GM18861 (cell line): Measurements from ENCODE around the gene C6orf89.
"Not testable (repeated sequence)": the region's sequence is repeated elsewhere in the genome, so short reads cannot be mapped to it uniquely, and the experiment has no call there.

Experiments
- ATAC-seq: cut with Tn5 transposase; IDR thresholded peaks from one replicate; pipeline ENCODE4 v1.9.1; 2021; ENCODE audit not compliant: unreplicated experiment

Gene C6orf89

DNA sequence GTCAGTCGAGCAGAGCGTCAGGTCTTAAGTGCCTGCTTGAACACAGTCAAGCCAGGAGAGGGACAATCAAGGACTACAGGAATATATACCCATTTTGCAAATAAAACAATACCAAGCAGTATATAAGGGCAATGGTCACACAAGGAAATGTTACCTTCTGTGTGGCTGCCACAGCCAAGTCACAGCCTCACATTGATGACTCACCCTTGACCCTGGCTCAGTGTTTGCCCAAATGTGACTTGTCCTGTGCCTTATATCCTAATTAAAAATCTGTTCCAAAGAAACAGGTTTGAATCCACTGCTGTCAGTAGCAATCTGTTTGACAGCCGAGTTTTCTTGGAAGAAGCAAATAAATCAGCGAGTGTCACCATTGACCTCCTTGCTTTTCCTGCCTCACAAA is 34.3 kb downstream of the C6orf89 start:
- no peak for ATAC-seq

DNA sequence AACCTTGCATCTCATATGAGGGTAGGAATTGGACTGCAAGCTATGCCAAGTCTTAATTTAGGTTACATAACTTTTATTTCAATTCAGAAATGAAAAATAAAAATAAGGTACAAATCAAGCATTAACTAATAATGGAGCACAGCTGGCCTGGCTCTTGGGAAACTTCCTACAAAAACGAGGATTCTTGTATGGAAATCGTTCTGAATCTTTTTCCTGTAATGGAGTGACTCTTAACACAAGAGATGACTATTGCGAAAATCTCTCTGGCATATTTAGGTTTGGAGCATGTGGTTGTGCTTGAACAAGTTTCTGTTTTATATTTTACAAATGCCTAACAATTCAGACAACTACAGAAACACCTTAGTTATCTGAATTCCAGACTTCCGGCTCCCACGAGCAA is 34.8 kb downstream of the C6orf89 start:
- ATAC-seq: no peak

GRCh38 chr6:36924131-36924530 is 38.4 kb downstream of the C6orf89 start:
- ATAC-seq: no peak

- no peak for ATAC-seq
These were observed 39.1 kb downstream of the C6orf89 start for GRCh38 chr6:36924778-36925374.

DNA sequence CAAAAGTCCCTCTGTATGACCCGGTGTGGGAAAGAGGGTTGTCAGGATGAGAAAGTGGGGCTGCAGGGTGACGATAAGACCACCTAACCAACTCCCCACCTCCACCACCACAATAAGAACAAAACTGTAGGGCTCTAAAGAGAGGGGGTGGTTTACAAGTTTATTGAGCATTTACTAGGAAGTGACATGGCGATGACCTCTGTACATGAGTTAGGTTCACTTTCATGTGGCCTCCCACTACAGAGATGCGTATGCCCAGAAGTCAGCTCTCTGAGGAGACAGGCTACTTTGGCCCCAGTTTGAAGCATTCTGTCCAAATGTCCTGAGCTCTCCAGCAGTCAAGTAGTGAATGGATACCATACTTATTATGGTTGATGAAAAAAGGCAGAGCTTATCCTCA is 40.1 kb downstream of the C6orf89 start:
- ATAC-seq: no peak

- no peak for ATAC-seq
These were observed 41.2 kb downstream of the C6orf89 start for GRCh38 chr6:36926708-36927513.

DNA sequence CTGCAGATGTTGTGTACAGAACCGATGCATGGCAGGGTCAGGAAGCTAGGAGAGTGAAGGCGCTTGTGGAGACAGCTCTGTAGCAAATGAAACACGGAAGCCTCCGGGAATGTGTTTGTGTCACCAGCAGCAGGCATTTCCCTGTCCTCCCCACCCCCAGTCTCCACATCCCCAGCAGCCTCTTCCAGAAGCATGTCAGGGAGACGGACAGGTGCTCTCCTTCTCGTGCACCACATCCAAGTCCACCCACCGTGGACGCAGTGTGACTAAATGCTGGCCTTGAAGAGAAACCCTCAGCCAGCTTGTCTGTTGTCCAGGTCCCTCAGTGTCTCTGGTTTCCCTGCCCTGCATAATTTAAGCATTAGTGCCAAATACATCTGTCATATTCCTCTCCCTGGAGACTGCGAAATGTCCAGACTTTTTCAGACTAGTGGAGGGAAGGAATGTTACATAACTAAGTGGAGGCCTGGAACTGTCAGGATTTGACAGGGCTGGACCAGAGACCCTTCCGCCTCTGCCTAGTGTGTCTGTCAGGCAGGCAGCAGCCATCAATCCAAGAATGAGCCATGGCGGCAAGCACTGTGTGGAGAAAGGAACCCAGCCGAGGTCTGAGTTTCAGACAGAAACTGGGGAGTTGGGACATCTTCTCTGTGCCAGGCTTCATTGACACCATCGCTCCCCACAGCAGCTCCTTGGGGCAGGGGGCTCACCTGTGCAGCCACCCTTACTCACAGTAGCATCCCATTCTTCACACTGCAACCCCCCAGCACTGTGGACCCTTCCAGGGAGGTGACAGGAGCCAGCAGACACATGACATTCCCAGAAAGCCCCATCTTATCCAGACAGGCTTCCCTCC is 42.2 kb downstream of the C6orf89 start:
- no peak for ATAC-seq

DNA sequence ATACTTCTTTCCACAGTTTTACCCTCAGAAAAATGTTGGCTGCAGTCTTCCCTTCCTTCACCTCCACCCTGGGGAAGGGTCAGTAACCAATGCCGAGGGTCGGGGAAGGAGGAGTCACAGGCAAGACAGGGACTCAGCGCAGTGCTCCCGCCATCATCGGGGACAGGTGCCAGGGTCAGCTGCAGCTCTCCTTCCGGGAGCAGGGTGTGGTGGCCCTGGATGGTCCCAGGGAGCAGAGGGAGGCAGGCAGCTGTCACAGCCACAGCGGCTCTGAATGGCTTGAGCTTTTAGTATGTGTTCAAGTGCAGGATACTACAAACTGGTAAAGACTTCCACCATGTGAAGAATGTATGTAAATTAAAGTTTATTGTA is 42.8 kb downstream of the C6orf89 start:
- no peak for ATAC-seq

GRCh38 chr6:36929152-36929551 is 43.4 kb downstream of the C6orf89 start:
- ATAC-seq: no peak

DNA sequence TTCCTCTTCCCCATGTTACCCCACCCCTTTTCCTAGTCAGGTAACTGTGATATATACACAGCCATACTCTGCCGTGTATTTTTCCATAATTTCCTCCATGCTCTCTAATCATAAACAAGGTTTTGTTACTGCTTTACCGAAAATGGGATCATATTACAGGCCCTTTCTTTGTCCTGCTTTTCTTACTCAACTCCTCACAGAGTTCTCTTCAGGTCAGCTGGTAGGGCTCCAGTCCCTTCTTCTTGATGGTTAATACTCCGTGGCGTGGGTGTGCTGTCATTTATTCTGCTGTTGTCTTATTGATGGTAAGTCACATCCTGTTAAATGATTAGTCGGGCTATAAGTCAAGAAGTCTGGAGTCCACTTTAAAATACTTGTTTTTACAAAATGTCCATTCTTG is 43.9 kb downstream of the C6orf89 start:
- no peak for ATAC-seq

DNA sequence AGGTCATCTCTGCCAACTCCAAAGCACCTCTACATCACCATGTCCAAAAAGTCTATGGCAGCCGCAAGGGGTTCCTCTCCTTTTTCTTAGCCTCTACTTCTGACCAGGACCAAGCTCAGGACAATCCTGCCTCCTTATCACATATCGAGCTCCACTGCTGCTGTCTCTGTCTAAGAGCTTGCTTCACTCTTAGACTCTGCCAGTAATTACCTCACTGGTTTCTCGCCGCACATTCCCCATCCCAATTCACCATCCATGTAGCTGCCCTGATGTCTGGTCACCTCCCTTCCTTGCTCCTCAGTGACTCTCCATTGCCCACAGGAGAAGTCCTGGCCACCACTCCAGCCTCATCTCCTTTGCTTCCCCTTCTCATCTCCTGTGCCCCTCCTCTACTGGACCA is 44.7 kb downstream of the C6orf89 start:
- no peak for ATAC-seq

- no peak for ATAC-seq
These were observed 47.4 kb downstream of the C6orf89 start for GRCh38 chr6:36933102-36933501.

- no peak for ATAC-seq
These were observed 47.8 kb downstream of the C6orf89 start for GRCh38 chr6:36933519-36933918.

- ATAC-seq: no peak
These were observed 49.1 kb downstream of the C6orf89 start for GRCh38 chr6:36934901-36935300.

DNA sequence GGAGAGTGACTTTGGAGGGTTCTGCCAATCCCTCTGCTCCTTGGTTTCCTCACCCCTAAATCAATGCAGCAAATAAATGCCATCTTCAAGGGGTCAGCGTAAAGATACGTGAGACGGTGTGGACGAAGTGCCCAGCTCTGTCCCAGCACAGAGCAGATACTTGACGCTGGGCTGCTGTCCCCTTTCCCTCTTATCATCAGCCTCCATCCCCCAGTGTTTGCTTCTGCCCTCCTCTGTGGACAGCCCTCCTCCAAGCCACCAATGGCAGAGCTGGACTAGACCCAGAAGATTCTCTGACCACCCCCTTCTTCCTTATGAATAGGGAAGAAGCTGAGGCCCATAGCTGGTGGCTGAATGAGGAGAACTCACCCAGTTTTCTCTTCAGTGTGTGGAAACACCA is 51.1 kb downstream of the C6orf89 start:
- no peak for ATAC-seq

- no peak for ATAC-seq
These were observed 52.1 kb downstream of the C6orf89 start for GRCh38 chr6:36937896-36938295.

DNA sequence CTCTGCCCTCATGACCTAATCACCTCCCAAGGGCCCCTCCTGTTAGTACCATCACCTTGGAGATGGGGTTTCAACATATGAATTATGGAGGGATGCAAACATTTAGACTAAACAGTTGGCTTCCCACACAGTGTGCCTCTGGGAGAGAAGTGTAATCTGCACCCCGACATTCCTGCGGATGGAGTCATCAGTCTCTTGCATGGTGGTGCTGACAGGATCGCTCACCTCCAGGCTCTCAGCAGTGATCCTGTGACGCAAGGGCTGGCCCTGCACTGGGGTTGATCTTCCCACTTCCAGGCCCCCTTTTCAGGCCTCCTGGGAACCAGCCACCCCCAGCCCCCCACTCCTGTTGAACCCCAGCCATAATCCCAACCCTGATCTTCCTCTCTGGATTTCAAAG is 52.8 kb downstream of the C6orf89 start:
- ATAC-seq: no peak

DNA sequence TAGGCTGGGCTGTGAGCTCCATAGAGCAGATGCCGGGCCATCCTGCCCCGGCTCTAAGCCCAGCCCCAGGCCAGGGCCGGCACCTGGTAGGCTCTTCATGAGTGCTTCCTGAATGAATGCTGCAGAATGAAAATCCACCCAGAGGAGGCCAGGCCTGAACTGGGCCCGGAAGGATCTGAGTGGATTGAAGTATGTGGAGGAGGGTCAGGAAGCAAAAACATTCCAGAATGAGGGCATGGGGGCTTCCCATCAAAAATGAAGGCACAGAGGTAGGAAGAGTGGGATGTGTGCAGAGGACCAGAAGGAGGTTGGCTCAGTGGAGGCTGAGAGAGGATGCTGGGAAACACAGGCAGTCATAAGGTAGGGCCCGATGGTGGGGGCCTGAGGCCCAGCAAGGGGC is 53.3 kb downstream of the C6orf89 start:
- ATAC-seq: not testable (repeated sequence)

DNA sequence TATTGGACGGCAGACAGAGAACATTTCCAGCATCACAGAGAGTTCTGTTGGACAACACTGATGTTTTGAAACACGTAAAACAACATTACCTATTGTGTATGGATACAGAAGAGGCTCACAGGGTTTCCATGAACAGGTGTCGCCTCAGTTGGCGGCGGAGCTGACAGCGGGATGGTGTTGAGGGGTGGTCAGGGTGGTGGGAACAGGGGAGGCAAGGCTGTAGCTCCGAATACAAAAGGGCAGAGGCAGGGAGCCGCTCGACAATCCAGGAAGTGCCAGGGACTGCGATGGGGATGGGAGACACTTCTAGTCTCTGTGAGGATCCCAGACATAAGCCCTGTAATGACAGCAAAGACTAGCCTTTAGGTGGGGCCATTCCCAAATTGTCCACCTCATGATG is 54.3 kb downstream of the C6orf89 start:
- no peak for ATAC-seq

- not testable (repeated sequence) for ATAC-seq
These were observed 55.8 kb downstream of the C6orf89 start for GRCh38 chr6:36941561-36941960.

- not testable (repeated sequence) for ATAC-seq
These were observed 56.6 kb downstream of the C6orf89 start for GRCh38 chr6:36942329-36942728.

- ATAC-seq: no peak
These were observed 58.9 kb downstream of the C6orf89 start for GRCh38 chr6:36944650-36945049.
